HEK293 (cell line): ENCODE data around the gene AXIN1.

ENCODE experiments used
- ELK4 ChIP-seq: IDR thresholded peaks from 2 replicates; pipeline ENCODE4 v1.6.1; 2011; ENCODE audit warnings: mild to moderate bottlenecking, low read depth, low read length, borderline replicate concordance
- HOXD13 ChIP-seq: sonication (generic); formaldehyde crosslinking; IDR thresholded peaks from 2 replicates; pipeline ENCODE4 v1.8.0; 2022; ENCODE audit warnings: missing genetic modification reagents, borderline replicate concordance
- MYNN ChIP-seq: fragments of 450-650 bp; formaldehyde crosslinking; IDR thresholded peaks from 2 replicates; pipeline ENCODE4 v1.5.1; 2016; ENCODE audit warnings: missing biosample characterization, missing genetic modification characterization, borderline replicate concordance
- PRDM10 ChIP-seq: fragments of 450-650 bp; formaldehyde crosslinking; IDR thresholded peaks from 2 replicates; pipeline ENCODE4 v1.5.1; 2016; ENCODE audit warnings: missing biosample characterization, missing genetic modification characterization
- PRDM4 ChIP-seq: fragments of 450-650 bp; formaldehyde crosslinking; IDR thresholded peaks from 2 replicates; pipeline ENCODE4 v1.5.1; 2017; ENCODE audit warnings: missing biosample characterization, missing genetic modification characterization
- PRDM6 ChIP-seq: fragments of 450-650 bp; formaldehyde crosslinking; IDR thresholded peaks from 2 replicates; pipeline ENCODE4 v1.5.1; 2017; ENCODE audit warnings: missing biosample characterization, missing genetic modification characterization
- SP2 ChIP-seq: fragments of 450-650 bp; formaldehyde crosslinking; IDR thresholded peaks from 2 replicates; pipeline ENCODE4 v1.5.1; 2016; ENCODE audit warnings: missing biosample characterization, missing genetic modification characterization
- ZBTB1 ChIP-seq: fragments of 450-650 bp; formaldehyde crosslinking; IDR thresholded peaks from 2 replicates; pipeline ENCODE4 v1.5.1; 2016; ENCODE audit warnings: missing biosample characterization, missing genetic modification characterization
- ZBTB49 ChIP-seq: fragments of 450-650 bp; formaldehyde crosslinking; IDR thresholded peaks from 2 replicates; pipeline ENCODE4 v1.5.1; 2016; ENCODE audit warnings: missing biosample characterization, missing genetic modification characterization, low read depth
- ZBTB6 ChIP-seq: fragments of 450-650 bp; formaldehyde crosslinking; IDR thresholded peaks from 2 replicates; pipeline ENCODE4 v1.5.1; 2017; ENCODE audit warnings: missing biosample characterization, missing genetic modification characterization
- ZNF112 ChIP-seq: fragments of 450-650 bp; formaldehyde crosslinking; IDR thresholded peaks from 2 replicates; pipeline ENCODE4 v1.5.0; 2017; ENCODE audit warnings: missing biosample characterization, missing genetic modification characterization
- ZNF133 ChIP-seq: fragments of 450-650 bp; formaldehyde crosslinking; IDR thresholded peaks from 2 replicates; pipeline ENCODE4 v1.5.1; 2016; ENCODE audit warnings: missing biosample characterization, missing genetic modification characterization
- ZNF174 ChIP-seq: fragments of 450-650 bp; formaldehyde crosslinking; IDR thresholded peaks from 2 replicates; pipeline ENCODE4 v1.5.0; 2017; ENCODE audit warnings: missing biosample characterization, mild to moderate bottlenecking, missing genetic modification characterization
- ZNF184 ChIP-seq: fragments of 450-650 bp; IDR thresholded peaks from 2 replicates; pipeline ENCODE4 v1.5.1; 2018; ENCODE audit warnings: missing biosample characterization, mild to moderate bottlenecking, missing genetic modification characterization
- ZNF214 ChIP-seq: fragments of 450-650 bp; formaldehyde crosslinking; IDR thresholded peaks from 2 replicates; pipeline ENCODE4 v1.5.1; 2017; ENCODE audit warnings: missing biosample characterization, mild to moderate bottlenecking, missing genetic modification characterization, borderline replicate concordance
- ZNF350 ChIP-seq: fragments of 450-650 bp; formaldehyde crosslinking; IDR thresholded peaks from 2 replicates; pipeline ENCODE4 v1.5.0; 2017; ENCODE audit warnings: missing biosample characterization, mild to moderate bottlenecking, missing genetic modification characterization
- ZNF433 ChIP-seq: fragments of 450-650 bp; formaldehyde crosslinking; IDR thresholded peaks from 2 replicates; pipeline ENCODE4 v1.5.1; 2016; ENCODE audit warnings: missing biosample characterization, missing genetic modification characterization, low read depth
- ZNF521 ChIP-seq: fragments of 450-650 bp; formaldehyde crosslinking; IDR thresholded peaks from 2 replicates; pipeline ENCODE4 v1.5.1; 2017; ENCODE audit warnings: missing biosample characterization, mild to moderate bottlenecking, missing genetic modification characterization
- ZNF558 ChIP-seq: fragments of 450-650 bp; formaldehyde crosslinking; IDR thresholded peaks from 2 replicates; pipeline ENCODE4 v1.5.1; 2016; ENCODE audit warnings: missing biosample characterization, missing genetic modification characterization
- ZNF658 ChIP-seq: fragments of 450-650 bp; formaldehyde crosslinking; IDR thresholded peaks from 2 replicates; pipeline ENCODE4; 2016; ENCODE audit warnings: missing biosample characterization, missing genetic modification characterization
- ZNF677 ChIP-seq: fragments of 450-650 bp; IDR thresholded peaks from 2 replicates; pipeline ENCODE4 v1.5.0; 2018; ENCODE audit warnings: missing biosample characterization, mild to moderate bottlenecking, missing genetic modification characterization, moderate library complexity
- ZNF768 ChIP-seq: fragments of 450-650 bp; formaldehyde crosslinking; IDR thresholded peaks from 2 replicates; pipeline ENCODE4 v1.5.1; 2018; ENCODE audit warnings: missing biosample characterization, mild to moderate bottlenecking, missing genetic modification characterization
- ZNF777 ChIP-seq: fragments of 450-650 bp; formaldehyde crosslinking; IDR thresholded peaks from 2 replicates; pipeline ENCODE4 v1.5.1; 2017; ENCODE audit warnings: missing biosample characterization, missing genetic modification characterization, borderline replicate concordance
- ZNF785 ChIP-seq: fragments of 450-650 bp; formaldehyde crosslinking; IDR thresholded peaks from 2 replicates; pipeline ENCODE4 v1.5.1; 2016; ENCODE audit warnings: missing biosample characterization, missing genetic modification characterization

AXIN1 gene

GRCh38 chr16:397736-398332, 45.3 kb upstream of the AXIN1 start (continued):
- TF ChIP-seq ZNF214 (tag by site-specific recombination) (no peak), ZNF133 (tag by site-specific recombination) (no peak), ZNF112 (tag by site-specific recombination) (no peak), ZNF521 (tag by site-specific recombination) (no peak), ZNF658 (tag by site-specific recombination) (no peak), ZNF785 (tag by site-specific recombination) (no peak), MYNN (tag by site-specific recombination) (no peak), ZNF174 (tag by site-specific recombination) (no peak), ZBTB6 (tag by site-specific recombination) (no peak), ZNF350 (no peak), PRDM10 (tag by site-specific recombination) (peak; percentile 42), SP2 (tag by site-specific recombination) (peak; percentile 28; the same call in 1 of the 2 replicates), ZNF768 (tag by site-specific recombination) (no peak), ZNF677 (no peak), HOXD13 (CRISPR knock-in tag) (no peak), ZNF433 (tag by site-specific recombination) (no peak), ZBTB49 (tag by site-specific recombination) (no peak), ZNF184 (tag by site-specific recombination) (no peak), ELK4 (no peak), PRDM4 (tag by site-specific recombination) (peak; percentile 78), ZNF777 (no peak), PRDM6 (tag by site-specific recombination) (no peak), ZBTB1 (tag by site-specific recombination) (no peak), ZNF558 (no peak)
